GM18499 (cell line): Measurements from ENCODE around the gene ADGRV1.

Source experiments
- ATAC-seq: cut with Tn5 transposase; IDR thresholded peaks from one replicate; pipeline ENCODE4 v1.9.1; 2021; ENCODE audit warnings: moderate number of reproducible peaks; ENCODE audit not compliant: insufficient read depth, unreplicated experiment

ADGRV1 gene

GRCh38 chr5:91119981-91120850, 561.6 kb downstream of the ADGRV1 start:
- no peak for ATAC-seq

- ATAC-seq, result no peak
These were observed 562.9 kb downstream of the ADGRV1 start for GRCh38 chr5:91121347-91121993.

GRCh38 chr5:91122651-91123050, 564.1 kb downstream of the ADGRV1 start:
- ATAC-seq, result no peak

- ATAC-seq, result no peak
These were observed 564.7 kb downstream of the ADGRV1 start for GRCh38 chr5:91123291-91123690.

GRCh38 chr5:91123901-91124300, 565.3 kb downstream of the ADGRV1 start:
- ATAC-seq, result no peak

- no peak for ATAC-seq
These were observed 567.3 kb downstream of the ADGRV1 start for GRCh38 chr5:91125916-91126315.

- no peak for ATAC-seq
These were observed 567.9 kb downstream of the ADGRV1 start for GRCh38 chr5:91126448-91126847.

- no peak for ATAC-seq
These were observed 568.3 kb downstream of the ADGRV1 start for GRCh38 chr5:91126888-91127287.

- no peak for ATAC-seq
These were observed 569.0 kb downstream of the ADGRV1 start for GRCh38 chr5:91127456-91128081.

GRCh38 chr5:91128604-91129003, 570.0 kb downstream of the ADGRV1 start:
- ATAC-seq, result no peak

GRCh38 chr5:91129748-91130147, 571.2 kb downstream of the ADGRV1 start:
- ATAC-seq, result no peak

GRCh38 chr5:91130759-91131158, 572.2 kb downstream of the ADGRV1 start:
- ATAC-seq, result no peak

- no peak for ATAC-seq
These were observed 574.0 kb downstream of the ADGRV1 start for GRCh38 chr5:91132550-91132949.

DNA sequence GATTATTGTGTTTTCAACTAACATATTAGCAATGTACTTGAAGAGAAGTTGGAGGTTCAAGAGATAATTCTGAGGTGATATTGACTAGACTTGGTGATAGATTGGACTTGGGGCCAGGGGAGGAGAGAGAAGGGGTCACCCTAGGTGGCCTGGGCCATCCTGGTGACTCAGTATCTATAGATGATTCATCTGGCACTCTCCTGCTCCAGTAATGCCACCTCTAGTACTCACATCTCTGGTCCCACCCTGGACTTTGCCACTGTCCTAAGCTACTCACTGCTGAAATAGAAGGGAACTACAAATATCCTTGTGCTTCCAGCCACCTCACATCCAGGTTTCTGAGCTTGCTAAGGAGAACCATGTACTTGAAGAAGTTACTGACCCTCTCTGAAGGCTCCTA, 574.6 kb downstream of the ADGRV1 start:
- no peak for ATAC-seq

- no peak for ATAC-seq
These were observed 577.1 kb downstream of the ADGRV1 start for GRCh38 chr5:91135475-91136248.

- no peak for ATAC-seq
These were observed 577.7 kb downstream of the ADGRV1 start for GRCh38 chr5:91136271-91136670.

- ATAC-seq, result no peak
These were observed 579.0 kb downstream of the ADGRV1 start for GRCh38 chr5:91137647-91138046.

GRCh38 chr5:91139572-91140200, 581.1 kb downstream of the ADGRV1 start:
- ATAC-seq, result no peak

DNA sequence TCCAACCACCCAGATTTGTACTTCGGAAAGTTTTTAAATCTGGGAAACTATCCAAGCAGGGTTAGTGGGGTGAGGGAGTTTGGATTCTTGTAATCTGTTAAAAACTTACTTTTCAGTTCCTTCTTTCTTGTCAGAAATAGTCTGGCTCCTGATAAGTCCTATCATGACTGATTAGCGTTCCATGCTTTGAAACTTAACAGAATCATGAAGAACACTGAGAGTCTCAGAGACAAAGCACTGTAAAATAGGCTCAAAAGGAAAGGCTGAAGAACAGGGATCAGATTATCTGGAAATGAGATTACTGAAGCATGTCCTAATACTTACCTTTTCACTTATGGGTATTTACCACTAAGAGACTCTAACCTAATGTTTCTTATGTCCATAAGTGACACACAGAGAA, 582.1 kb downstream of the ADGRV1 start:
- no peak for ATAC-seq

GRCh38 chr5:91141642-91142041, 583.0 kb downstream of the ADGRV1 start:
- ATAC-seq, result no peak
